Endothelial cell (in vitro differentiated cells): Measurements from ENCODE around the gene CD99L2. TPM values are rescaled to one million over a fixed set of nuclear protein-coding genes. Genes with fewer than 3 reads are reported as not detected.

Experiments used
- DNase-seq: peaks from one replicate; pipeline ENCODE4 v3.0.0; 2021; ENCODE audit warnings: low spot score
- H3K27ac Mint-ChIP-seq: one replicate; pipeline ENCODE4 v1.8.0; 2021; ENCODE audit warnings: mixed read lengths, inconsistent platforms; ENCODE audit not compliant: unreplicated experiment
- H3K27me3 Mint-ChIP-seq: one replicate; pipeline ENCODE4 v1.8.0; 2021; ENCODE audit warnings: mild to moderate bottlenecking, moderate library complexity, mixed read lengths, inconsistent platforms; ENCODE audit not compliant: unreplicated experiment
- H3K36me3 Mint-ChIP-seq: one replicate; pipeline ENCODE4 v1.8.0; 2021; ENCODE audit warnings: mild to moderate bottlenecking, low read depth, mixed read lengths, inconsistent platforms; ENCODE audit not compliant: unreplicated experiment
- H3K4me1 Mint-ChIP-seq: one replicate; pipeline ENCODE4 v1.8.0; 2021; ENCODE audit warnings: mild to moderate bottlenecking, mixed read lengths, inconsistent platforms; ENCODE audit not compliant: unreplicated experiment
- H3K4me3 Mint-ChIP-seq: one replicate; pipeline ENCODE4 v1.8.0; 2021; ENCODE audit warnings: mild to moderate bottlenecking, mixed read lengths, inconsistent platforms; ENCODE audit not compliant: unreplicated experiment
- H3K9me3 Mint-ChIP-seq: one replicate; pipeline ENCODE4 v1.8.0; 2021; ENCODE audit warnings: mixed read lengths, inconsistent platforms; ENCODE audit not compliant: unreplicated experiment
- total RNA-seq: library from RNA; stranded (reverse); fragmentation: NEBNext Ultra II Directional; extraction: Animal tissue kit (Norgen Biotek cat#: 25700); gene quantifications from one replicate; pipeline ENCODE4 v1.2.1, GENCODE V29; 2021; ENCODE audit not compliant: unreplicated experiment
- TF ChIP-seq, protein P1 (sequence below): fragments of 200-600 bp; sonication (generic); IDR thresholded peaks from one replicate; pipeline ENCODE4 v1.5.0; 2021; ENCODE audit warnings: antibody characterized with exemption; ENCODE audit not compliant: unreplicated experiment

The CD99L2 gene
- total RNA-seq, 1 donor from 2014 or later, result 30.1 TPM

DNA sequence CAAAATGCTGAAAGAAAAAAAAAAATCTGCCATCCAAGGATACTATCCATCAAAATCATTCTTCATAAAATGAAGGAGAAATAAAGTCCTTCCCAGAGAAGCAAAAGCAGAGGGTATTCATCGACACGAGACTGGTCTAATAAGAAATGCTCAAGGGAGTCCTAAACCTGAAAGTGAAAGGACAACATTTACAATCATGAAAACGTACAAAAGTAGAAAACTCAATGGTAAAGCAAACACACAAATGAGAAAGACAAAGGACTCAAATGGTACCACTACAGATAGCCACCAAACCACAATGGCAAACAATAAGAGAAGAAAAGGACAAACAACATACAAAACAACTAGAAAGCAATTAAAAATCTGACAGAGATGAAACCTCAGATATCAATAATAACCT, 41.0 kb downstream of the CD99L2 start:
- no peak overlapping the region for H3K4me3 Mint-ChIP-seq
- H3K27ac Mint-ChIP-seq, result no peak overlapping the region
- H3K4me1 Mint-ChIP-seq, result no peaks in the 10 kb centered on the region
- H3K27me3 Mint-ChIP-seq, result peaks cover 1% of the 10 kb centered on the region
- peaks cover 4% of the 10 kb centered on the region for H3K36me3 Mint-ChIP-seq
- TF ChIP-seq, protein P1, sequence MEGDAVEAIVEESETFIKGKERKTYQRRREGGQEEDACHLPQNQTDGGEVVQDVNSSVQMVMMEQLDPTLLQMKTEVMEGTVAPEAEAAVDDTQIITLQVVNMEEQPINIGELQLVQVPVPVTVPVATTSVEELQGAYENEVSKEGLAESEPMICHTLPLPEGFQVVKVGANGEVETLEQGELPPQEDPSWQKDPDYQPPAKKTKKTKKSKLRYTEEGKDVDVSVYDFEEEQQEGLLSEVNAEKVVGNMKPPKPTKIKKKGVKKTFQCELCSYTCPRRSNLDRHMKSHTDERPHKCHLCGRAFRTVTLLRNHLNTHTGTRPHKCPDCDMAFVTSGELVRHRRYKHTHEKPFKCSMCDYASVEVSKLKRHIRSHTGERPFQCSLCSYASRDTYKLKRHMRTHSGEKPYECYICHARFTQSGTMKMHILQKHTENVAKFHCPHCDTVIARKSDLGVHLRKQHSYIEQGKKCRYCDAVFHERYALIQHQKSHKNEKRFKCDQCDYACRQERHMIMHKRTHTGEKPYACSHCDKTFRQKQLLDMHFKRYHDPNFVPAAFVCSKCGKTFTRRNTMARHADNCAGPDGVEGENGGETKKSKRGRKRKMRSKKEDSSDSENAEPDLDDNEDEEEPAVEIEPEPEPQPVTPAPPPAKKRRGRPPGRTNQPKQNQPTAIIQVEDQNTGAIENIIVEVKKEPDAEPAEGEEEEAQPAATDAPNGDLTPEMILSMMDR, result no peak
- H3K9me3 Mint-ChIP-seq, result no peaks in the 10 kb centered on the region
- no peak for DNase-seq

DNA sequence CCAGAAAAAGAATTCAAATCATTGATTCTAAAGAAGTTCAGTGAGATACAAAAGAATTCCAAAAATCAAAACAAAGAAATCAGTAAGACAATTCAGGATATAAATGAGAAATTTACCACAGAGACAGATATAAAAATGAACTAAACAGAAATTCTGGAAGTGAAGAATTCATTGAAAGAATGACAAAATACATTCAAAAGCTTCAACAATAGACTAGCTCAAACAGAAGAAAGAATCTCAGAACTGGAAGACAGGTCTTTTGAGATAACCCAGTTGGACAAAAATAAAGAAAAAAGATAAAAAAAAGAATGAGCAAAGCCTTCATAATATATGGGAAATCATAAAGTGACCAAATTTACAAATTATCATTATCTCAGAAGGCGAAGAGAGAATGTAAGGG, 41.7 kb downstream of the CD99L2 start:
- Mint-ChIP-seq H3K36me3 (peaks cover 6% of the 10 kb centered on the region), H3K4me1 (no peaks in the 10 kb centered on the region), H3K27me3 (peaks cover 1% of the 10 kb centered on the region), H3K9me3 (no peaks in the 10 kb centered on the region), H3K4me3 (no peak overlapping the region), H3K27ac (no peak overlapping the region)
- DNase-seq, result no peak
- TF ChIP-seq, protein P1, result no peak

DNA sequence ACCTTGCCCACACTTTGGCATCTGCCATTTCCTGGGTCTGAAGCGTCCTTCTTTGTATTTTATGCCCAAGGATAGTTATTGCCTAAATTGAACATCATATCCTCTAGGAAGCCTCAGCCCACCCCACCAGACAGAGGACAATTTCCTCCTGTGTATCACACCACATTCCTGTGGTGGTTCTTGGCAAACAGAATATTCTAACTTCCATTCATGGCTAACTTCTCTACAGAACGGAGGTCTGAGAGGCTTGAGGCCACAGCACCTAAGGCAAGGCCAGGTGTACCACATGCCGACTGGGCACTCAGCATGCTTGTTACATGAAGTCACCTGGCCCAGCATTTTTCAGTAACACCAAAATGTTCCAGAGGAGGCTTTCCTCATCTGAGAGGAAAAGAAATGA, 42.4 kb downstream of the CD99L2 start:
- Mint-ChIP-seq H3K36me3 (peaks cover 6% of the 10 kb centered on the region), H3K4me1 (no peaks in the 10 kb centered on the region), H3K4me3 (no peak overlapping the region), H3K9me3 (no peaks in the 10 kb centered on the region), H3K27me3 (peaks cover 1% of the 10 kb centered on the region), H3K27ac (no peak overlapping the region)
- DNase-seq, result no peak
- TF ChIP-seq, protein P1, result no peak

DNA sequence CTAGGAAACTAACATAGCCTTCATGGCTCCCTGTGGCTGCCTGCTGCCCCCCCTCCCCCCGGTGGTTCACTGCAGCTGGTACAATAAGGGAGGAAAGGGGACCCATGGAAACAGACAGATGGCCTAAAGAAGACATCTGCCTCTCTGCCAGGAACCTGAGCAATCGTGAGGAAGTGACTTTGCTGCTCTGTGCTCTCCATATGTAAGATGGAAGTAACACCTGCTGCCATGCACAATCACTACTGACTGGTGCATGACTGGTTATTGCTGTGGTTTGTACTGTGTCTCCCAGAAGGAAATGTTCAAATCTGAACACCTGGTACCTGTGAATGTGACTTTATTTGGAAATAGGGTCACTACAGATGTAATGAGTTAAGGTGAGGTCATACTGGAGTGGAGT, 43.6 kb downstream of the CD99L2 start:
- TF ChIP-seq, protein P1, result no peak
- Mint-ChIP-seq H3K4me1 (no peaks in the 10 kb centered on the region), H3K27ac (no peak overlapping the region), H3K36me3 (peaks cover 6% of the 10 kb centered on the region), H3K27me3 (peaks cover 1% of the 10 kb centered on the region), H3K4me3 (no peak overlapping the region), H3K9me3 (no peaks in the 10 kb centered on the region)
- DNase-seq, result no peak

DNA sequence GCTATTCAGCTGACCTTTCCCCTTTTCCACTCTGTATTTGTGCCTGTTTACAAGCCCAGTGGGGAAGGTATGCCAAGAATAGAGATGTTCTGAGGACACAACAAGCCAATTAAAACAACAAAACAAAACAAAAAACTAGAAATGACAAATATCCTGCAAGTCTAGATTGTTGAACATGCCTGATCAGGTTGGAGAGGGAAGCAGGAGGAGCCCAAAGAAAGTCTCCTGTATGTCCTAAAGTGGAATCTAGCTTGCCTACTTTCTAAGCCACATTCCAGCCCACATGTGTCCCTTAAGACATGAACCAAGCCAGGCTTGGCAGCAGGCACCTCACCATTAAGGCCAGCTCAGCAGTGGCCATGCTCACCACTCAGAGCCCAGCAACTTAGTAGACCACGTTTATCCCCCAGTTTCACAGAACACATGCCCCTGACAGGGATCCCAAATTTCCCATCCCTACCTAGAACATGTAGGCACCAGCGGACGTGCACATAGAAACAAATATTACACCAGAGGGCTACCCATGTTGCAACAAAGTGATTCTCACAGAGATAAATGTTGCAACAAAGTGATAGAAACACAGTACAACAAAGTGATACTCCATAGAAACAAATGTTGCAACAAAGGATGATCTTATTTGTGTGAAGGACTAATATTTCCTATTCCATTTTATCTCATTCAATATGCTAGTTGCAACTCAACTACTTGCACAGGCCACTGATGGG, 48.3 kb downstream of the CD99L2 start:
- H3K4me1 Mint-ChIP-seq, result no peaks in the 10 kb centered on the region
- H3K9me3 Mint-ChIP-seq, result no peaks in the 10 kb centered on the region
- H3K36me3 Mint-ChIP-seq, result peaks cover 6% of the 10 kb centered on the region
- DNase-seq, result no peak
- no peak overlapping the region for H3K27ac Mint-ChIP-seq
- H3K27me3 Mint-ChIP-seq, result no peaks in the 10 kb centered on the region
- TF ChIP-seq, protein P1, result no peak
- H3K4me3 Mint-ChIP-seq, result no peak overlapping the region
